HG02981 (cell line): ENCODE data around the gene EFTUD2.
"Not testable (repeated sequence)": the region's sequence is repeated elsewhere in the genome, so short reads cannot be mapped to it uniquely, and the experiment has no call there.

Experiments
- ATAC-seq: cut with Tn5 transposase; IDR thresholded peaks from one replicate; pipeline ENCODE4 v1.9.1; 2021; ENCODE audit warnings: mild to moderate bottlenecking, moderate library complexity; ENCODE audit not compliant: unreplicated experiment

Gene EFTUD2

DNA sequence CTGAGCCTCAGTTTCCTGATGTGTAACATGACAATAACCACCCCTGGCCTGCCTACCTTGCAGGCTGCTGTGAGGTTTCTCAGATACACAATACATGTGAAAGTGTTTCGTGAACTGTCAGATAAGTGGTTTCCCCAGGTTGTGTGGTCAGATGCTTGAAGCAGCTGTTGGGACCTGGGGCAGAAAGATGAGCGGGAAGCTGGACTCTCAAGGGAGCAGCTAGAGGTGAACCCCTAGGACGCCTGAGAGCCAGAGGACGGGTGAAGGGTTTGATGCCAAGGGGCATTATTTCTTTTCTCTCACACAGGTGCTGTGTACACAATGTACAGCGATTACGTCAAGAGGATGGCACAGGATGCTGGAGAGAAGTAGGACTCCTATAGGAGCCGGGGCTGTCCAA is 49.2 kb downstream of the EFTUD2 start:
- ATAC-seq, result no peak

DNA sequence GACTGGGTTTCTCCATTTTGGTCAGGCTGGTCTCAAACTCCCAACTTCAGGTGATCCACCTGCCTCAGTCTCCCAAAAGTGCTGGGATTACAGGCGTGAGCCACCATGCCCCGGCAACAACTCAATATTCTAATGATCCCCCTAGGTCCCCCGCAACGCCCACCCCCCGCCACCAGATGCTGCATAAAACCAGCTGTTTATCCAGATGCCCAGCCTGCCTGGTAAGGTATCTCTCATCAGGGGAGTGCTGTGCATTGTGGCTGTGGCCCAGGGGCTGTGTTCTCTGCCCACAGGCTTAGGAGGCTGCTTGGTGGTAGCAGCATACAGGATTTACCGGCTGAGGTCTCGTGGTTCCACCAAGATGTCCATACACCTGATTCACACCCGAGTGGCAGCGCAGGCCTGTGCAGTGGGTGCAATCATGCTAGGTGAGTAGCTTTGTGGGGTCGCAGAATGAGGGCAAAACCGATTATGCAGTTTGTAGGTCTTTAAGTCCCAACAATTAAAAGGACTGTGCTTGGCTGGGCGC is 50.2 kb downstream of the EFTUD2 start:
- ATAC-seq, result no peak

DNA sequence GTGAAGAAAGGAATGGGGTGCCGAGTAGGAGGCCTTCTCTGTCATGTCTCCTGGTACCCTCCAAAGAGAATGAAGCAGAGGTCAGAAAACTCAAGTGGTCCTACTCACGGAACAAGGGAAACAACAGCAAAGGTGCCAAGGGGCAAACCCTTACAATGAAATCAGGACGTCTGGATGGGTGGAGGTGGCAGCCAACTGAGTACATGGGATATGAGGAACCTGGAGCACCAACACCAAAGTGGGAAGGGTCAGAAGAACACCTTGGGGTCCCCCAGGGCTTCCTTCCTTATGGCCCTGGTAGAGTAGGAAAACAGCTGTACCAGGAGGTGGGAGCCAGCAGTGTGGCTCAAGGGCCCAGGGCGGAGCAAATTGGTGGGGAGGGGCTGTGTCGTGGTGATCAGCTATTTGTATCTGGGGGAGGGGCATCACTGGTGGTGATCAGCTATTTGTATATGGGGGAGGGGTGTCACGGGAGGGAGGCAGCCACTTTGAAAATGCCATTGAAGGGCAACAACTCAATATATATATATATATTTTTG is 50.9 kb downstream of the EFTUD2 start:
- no peak for ATAC-seq

DNA sequence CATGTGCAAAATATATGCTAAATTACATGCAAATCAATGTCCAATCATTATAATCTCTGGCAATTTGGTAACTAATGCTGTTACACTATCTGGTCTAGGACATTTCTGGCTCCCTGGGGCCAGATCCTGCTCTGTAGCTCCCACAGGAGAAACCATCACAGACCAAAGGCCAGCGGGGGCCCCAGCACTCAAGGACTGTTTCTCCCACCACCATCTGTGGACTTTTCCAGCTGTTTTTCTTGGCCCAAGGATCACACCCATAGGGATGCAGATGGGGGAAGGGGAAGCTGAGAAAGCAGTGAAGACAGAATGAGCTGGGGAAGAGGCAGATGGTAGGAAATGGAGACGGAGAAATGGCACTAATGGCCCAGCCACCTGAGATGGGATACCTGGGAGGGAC is 51.7 kb downstream of the EFTUD2 start, which contains the start of gene HIGD1B:
TSS of gene HIGD1B (plus strand) at position 298 of the 400 bp plus-strand sequence. CDS start 270 bp downstream, outside the sequence.
- ATAC-seq, result no peak

DNA sequence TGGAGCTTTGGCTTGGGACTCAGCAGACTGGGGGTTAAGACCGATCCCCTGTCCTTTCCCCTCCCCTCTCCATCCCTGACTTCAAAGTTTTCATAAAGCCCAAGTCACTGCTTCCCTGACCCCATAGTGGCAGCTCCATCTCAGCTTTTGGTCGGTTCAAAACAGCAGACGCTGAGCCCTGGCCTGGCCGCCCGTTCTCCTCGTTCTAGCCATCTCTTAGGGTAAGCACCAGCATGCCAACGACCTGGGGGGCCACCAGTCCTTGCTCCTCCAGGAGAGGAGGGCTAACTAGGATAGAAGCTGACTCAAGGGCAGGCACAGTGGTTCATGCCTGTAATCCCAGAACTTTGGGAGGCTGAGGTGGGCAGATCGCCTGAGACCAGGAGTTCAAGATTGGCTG is 53.0 kb downstream of the EFTUD2 start:
- no peak for ATAC-seq

DNA sequence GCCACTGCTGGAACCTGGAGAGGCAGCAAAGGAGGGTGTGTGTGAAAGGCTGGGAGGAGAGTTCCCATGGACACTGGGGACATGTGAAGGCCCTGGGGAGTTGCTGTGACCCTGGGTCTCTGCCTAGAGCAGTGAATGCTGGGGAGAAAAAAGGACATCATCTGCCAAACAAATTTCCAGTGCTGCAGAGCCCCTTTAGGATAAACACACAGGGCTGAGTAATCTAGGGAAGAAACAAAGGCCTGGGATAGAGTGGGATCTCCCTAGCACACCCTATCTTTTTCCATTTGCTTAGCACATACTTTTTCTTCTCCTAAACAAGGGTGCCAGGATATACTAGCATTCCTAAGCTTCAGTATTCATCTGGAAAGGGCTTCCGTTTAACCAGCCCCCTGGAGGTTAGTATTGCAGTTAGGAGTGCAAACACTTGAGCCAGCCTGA is 54.8 kb downstream of the EFTUD2 start:
- ATAC-seq, result no peak

DNA sequence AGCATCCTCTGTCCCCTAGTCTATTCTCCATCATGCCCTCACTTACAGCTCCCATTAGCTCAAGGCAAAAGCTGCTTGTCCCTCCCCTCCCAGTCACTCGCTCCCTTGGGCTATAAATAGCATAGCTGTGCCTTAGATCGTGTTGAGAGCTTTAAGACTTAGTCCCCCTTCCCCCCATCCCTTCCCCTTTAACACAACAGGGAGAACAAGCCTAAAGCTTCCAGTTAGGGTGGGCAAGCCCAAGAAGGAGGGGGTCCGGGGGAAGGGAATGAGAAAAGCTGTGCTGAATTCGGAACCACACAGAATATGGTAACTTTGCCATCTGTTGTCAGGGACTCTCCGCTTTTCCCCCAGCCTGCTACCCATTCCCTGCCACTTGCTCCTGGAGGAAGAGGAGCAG is 56.5 kb downstream of the EFTUD2 start:
- ATAC-seq, result no peak

DNA sequence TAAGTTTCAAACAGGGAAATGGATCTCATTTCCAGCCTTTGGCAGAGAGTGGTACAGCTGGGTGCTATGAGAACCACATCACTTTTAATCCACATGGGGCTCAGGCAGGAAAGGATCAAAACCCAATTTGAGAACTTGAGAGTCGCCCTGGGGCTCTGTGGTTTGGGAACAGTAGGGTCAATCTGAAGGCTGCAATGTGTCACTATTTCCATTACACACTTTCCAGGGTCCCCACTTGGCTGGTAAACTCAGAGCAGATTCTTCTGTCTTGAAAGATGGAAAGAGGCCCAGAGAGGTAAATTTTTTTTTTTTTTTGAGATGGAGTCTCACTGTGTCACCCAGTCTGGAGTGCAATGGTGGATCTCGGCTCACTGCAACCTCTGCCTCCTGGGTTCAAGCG is 58.3 kb downstream of the EFTUD2 start:
- ATAC-seq, result no peak

DNA sequence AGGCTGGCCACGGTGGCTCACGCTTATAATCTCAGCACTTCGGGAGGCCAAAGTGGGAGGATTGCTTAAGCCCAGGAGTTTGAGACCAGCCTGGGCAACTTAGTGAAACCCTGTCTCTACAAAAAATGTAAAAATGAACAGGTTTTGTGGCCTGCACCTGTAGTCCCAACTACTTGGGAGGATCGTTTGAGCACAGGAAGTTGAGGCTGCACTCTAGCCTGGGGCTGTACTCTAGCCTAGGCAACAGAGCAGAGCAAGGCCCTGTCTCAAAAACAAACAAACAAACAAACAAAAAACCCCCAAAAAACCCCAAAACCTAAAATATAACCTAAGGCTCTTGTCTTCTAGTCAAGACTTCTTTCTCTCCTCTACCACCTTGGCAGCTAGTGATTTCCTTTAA is 59.0 kb downstream of the EFTUD2 start:
- no peak for ATAC-seq

DNA sequence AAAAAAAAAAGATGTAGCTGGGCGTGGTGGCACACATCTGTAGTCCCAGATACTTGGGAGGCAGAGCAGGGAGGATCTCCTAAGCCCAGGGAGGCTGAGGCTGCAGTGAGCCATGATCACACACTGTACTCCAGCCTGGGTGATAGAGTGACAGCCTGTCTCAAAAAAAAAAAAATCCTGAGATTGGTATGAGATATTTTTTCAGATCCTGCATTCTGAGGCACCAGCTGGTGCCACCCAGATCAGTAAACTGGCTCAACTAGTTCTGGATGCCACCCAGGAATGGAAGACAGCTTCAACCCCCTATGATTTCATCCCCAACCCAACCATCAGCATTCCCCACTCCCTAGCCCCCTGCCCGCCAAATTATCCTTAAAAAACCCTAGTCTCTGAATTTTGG is 62.0 kb downstream of the EFTUD2 start:
- no peak for ATAC-seq

DNA sequence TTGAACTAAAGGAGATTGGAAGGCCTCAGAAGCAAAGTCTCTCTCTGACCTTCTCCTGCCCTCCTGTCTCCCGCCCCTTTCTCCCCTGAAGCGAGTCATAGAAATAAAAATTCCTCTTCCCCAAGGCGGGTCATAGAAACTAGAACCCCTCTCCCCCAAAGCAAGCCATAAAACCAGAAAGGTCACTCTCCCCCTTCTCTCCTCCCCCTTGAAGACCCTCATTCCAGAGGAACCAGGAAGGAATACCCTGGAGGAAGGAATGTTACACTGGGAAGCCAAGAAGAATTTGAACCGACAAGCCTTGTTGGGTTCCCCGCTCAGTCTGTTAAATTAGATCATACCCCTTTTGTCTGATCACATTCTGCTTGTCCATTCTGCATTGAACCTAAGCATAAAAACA is 66.4 kb downstream of the EFTUD2 start:
- ATAC-seq, result no peak

DNA sequence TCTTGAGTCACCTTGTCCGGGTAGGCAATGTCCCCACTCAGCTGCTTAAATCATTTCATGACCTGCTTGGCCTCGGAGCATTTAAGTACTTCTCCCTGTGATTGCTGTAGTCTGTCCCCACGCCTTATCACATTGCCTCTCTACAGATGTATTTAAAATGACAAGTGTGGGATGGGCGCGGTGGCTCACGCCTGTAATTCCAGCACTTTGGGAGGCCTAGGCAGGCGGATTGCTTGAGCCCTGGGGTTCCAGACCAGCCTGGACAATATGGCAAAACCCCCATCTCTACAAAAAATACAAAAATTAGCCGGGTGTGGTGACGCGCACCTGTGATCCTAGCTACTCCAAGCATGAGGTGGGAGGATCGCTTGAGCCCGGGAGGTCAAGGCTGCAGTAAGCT is 67.9 kb downstream of the EFTUD2 start:
- no peak for ATAC-seq

DNA sequence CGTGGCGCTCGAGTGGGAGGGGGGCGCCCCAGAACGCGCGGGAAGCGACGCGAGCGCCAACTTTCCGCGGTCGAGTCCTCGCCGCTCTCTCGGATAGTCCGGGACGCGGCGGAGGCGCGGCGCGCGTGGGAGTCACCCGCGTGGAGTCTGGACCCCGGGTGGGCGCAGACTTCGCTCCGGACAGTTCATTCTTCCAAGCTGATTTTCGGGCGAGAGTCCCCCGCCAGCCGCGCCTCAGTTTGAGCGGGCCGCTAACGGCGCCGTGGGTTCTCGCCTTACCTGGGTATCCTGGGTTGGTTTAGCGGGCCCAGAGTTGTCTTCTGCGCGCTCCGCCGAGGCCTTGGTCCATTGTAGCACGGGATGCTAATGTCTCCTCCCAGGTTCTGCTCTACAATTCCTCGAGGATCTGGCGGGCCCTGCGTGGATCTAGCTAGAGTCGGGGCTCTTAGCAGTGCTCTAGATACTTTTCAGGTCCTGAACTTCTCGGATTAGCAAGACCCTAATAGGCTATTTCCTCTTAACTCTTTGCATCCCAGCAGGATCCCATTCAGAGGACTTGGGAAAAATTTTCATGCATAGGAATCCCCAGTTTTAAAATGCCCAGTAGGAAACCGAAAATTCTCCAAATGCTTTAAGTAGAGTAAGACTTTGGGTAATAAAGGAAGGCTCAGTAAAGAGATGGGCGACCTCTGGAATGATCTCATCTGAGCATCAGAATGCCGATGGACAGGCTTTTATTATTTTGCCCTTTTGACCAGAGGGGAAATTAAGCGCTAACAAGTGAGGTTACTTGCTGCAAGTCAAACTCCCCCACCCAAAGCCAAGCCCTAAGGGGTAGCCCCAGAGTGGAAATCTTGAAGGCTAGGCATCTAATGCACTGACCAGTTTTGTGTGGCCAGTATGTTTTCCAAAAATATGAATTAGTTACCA is 68.6 kb downstream of the EFTUD2 start:
- ATAC-seq, result no peak

DNA sequence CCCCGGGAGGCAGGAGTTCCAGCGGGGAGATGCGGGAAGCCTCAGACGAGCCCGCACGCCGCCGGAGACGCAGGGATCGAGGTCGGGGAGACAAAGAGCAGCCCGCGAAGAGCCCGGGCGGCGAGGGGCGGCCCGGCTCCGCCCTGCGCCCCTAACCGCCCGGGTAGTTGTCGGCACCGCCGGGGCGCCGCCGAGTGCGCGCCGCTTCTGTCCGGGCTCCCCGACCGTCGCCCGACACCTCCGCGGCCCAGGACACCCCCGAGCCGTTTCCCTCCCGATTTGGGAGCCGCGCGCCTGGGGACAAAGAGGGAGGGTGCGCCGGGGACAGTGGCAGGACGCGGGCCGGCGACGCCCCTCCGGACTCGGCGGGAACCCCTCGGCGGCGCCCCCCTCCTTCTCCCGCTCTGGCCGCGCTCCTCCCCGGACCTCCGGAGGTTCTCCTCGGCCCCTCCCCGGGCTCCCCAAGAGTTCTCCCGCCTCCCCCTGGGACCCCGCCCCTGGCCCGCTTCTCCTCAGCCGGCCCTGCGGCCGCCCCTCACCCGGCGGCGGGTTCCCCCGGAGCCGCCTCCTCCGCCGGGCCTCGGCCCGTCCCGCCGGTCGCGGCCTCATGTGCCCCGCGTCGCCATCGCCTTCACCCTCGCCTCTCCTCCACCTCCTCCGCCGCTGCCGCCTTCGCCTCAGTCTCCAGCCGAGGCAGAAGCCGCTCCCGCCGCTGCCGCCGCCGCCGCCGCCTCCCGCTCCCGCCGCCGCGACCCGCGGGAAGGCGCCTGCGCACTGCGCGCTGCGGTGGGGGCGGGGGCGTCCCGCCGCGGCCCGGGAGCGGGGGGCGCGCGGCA is 69.5 kb downstream of the EFTUD2 start, which contains the start of gene GJC1:
TSS of gene GJC1 (minus strand) at position 765 of the 836 bp plus-strand sequence. CDS start 24,470 bp downstream, outside the sequence.
- ATAC-seq, result no peak

DNA sequence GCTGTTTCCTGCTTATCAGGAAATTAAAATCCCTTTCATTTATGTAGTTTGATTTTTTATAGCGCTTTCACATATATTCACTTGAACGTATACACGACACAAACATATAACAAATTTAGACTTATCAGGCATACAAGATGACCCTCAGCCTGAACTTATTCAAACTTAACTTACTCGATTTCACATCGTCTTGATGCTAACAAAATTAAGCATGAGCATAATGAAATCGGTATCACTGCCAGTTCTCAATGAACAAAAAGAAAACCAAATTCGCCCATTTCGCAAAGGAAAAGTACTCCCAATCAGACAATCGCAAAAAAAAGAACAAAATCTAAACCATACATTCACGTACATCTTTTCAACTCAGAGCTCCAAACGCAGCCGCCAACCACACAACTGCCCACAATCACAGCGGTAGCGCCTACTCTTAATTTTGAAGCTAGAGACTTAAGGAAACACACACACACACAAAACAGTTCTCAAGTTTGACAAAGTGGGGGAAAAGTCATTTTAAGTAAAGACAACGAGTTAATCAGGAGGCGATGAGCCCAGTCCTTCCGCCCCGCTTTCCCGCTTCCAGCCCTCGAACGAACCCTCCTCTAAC is 70.2 kb downstream of the EFTUD2 start:
- no peak for ATAC-seq

DNA sequence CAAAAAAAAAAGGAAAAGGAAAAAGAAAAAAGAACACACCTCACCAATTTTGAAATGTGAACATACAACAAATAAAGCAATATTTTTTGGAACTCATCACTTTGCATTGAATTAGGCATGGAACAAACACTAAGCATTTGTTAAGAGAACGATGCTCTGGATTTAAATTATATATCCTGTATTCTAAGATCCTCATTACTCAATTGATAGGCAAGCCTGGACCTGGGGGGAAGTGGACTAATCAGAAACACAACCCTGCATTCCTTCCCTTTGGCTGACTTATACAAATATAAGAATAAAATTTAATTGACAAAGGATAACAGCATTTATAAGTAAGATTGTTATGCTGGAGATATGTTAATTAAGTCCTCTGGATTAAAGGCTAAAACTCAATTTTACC is 71.4 kb downstream of the EFTUD2 start:
- ATAC-seq, result no peak

DNA sequence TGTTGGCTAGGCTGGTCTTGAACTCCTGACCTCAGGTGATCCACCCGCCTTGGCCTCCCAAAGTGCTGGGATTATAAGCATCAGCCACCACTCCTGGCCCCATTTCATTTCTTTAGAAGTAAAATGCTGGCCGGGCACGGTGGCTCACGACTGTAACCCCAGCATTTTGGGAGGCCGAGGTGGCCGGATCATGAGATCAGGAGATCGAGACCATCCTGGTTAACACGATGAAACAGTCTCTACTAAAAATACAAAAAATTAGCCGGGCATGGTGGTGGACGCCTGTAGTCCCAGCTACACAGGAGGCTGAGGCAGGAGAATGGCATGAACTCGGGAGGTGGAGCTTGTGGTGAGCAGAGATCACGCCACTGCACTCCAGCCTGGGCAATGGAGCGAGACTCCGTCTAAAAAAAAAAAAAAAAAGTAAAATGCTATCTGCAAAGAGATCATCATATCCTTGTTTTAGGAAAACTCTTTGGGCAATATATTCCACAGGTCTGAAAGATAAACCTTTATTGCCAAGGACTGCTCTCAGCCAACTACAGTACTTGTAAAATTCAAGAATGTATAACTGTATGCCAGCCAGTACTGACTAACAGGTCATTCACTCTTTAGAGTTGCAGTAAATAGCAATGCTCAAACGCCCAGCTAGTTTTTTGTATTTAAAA is 73.0 kb downstream of the EFTUD2 start:
- ATAC-seq, result no peak

DNA sequence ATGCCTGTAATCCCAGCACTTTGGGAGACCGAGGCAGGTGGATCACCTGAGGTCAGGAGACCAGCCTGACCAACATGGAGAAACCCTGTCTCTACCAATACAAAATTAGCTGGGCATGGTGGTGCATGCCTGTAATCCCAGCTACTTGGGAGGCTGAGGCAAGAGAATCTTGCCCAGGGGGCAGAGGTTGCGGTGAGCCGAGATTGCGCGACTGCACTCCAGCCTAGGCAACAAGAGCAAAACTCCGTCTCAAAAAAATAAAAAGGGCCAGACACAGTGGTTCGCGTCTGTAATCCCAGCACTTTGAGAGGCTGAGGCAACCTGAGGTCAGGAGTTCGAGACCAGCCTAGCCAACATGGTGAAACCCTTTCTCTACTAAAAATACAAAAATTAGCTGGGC is 74.0 kb downstream of the EFTUD2 start:
- not testable (repeated sequence) for ATAC-seq

DNA sequence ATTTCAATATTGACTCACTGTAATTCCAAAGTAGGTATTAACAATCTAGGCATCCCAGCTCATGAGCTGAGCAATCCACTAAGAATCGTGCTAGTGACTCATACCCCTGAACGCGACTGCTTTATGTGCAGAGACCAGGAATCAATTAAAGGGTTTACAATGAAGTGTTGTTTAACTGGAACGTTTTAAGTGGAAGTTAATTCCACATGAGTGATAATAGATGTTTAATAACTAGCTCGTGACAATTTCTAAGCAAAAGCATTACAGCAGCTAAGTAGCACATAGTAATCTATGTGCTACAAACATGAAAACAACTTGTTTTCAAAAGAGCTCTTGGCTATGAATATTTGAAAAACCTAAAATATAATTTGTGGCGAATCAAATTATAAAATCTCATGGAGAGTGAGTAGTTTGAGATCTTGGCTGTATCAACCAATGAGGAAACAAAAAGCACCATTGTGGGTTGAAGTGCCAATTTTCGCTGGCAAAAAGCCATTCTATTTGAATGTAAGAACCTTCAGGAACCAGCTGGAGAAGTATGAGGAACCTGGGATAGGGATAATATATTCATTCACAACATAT is 78.5 kb downstream of the EFTUD2 start:
- no peak for ATAC-seq

DNA sequence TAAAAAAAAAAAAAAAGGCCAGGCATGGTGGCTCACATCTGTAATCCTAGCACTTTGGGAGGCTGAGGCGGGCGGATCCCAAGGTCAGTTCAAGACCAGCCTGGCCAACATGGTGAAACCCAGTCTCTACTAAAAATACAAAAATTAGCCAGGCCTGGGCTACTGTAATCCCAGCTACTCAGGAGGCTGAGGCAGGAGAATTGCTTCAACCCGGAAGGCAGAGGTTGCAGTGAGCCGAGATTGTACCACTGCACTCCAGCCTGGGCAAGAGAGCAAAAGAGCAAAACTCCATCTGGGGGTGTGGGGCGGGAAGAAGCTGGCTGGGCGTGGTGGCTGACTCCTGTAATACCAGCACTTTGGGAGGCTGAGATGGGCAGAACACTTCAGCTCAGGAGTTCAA is 80.7 kb downstream of the EFTUD2 start:
- ATAC-seq, result not testable (repeated sequence)
